Lung (tissue), 12 donors: ENCODE results near the gene NSMCE1. TPM values are rescaled to one million over a fixed set of nuclear protein-coding genes. Genes with fewer than 3 reads are reported as not detected.
A peak's percentile ranks its signal among the peaks of the same experiment; 100 is the strongest.

ENCODE experiments used
- ATAC-seq: fragments of 200-7000 bp; cut with Tn5 transposase; one replicate; pipeline ENCODE4 v1.9.1; 2020; ENCODE audit warnings: moderate number of reproducible peaks; ENCODE audit not compliant: insufficient read depth, low FRiP score
- DNase-seq, 3 donors: peaks; one replicate each; pipeline ENCODE4 v3.0.0-alpha.2; 2013 to 2017
- H3K27ac ChIP-seq, 2 donors: one replicate each; pipeline ENCODE4 v1.5.1; 2013; ENCODE audit warnings: mild to moderate bottlenecking in 2 of 2, moderate library complexity in 2 of 2, control low read depth in 1 of 2, inconsistent platforms in 1 of 2, low read depth in 1 of 2, low read length in 1 of 2
- H3K27me3 ChIP-seq, 3 donors: one replicate each; pipeline ENCODE4 v1.5.1; 2013; ENCODE audit warnings: low read length in 2 of 3; ENCODE audit not compliant: control insufficient read depth in 3 of 3, insufficient read depth in 3 of 3
- H3K36me3 ChIP-seq, 4 donors: one replicate each; pipeline ENCODE4 v1.5.1; 2013; ENCODE audit warnings: low read length in 4 of 4, mild to moderate bottlenecking in 1 of 4, moderate library complexity in 1 of 4; ENCODE audit not compliant: control insufficient read depth in 4 of 4, insufficient read depth in 4 of 4
- H3K4me1 ChIP-seq, 5 donors: one replicate each; pipeline ENCODE4 v1.5.1; 2013; ENCODE audit warnings: low read length in 5 of 5, mild to moderate bottlenecking in 2 of 5, moderate library complexity in 1 of 5; ENCODE audit not compliant: control insufficient read depth in 5 of 5, insufficient read depth in 5 of 5
- H3K4me3 ChIP-seq: one replicate; pipeline ENCODE4 v1.5.1; 2013; ENCODE audit warnings: mild to moderate bottlenecking, control low read depth, moderate library complexity
- H3K9ac ChIP-seq, 2 donors: one replicate each; pipeline ENCODE4 v1.5.1; 2013; ENCODE audit warnings: low read length in 2 of 2, control low read depth in 1 of 2; ENCODE audit not compliant: insufficient read depth in 1 of 2
- H3K9me3 ChIP-seq, 4 donors: one replicate each; pipeline ENCODE4 v1.5.1; 2013; ENCODE audit warnings: low read length in 3 of 4, mild to moderate bottlenecking in 1 of 4, moderate library complexity in 1 of 4; ENCODE audit not compliant: control insufficient read depth in 4 of 4, insufficient read depth in 3 of 4
- CTCF ChIP-seq: IDR thresholded peaks from 2 replicates; pipeline ENCODE4 v1.5.1; 2012; ENCODE audit warnings: mild to moderate bottlenecking; ENCODE audit errors: control extremely low read depth, extremely low read depth
- WGBS, 2 donors: extraction: QIAGEN DNeasy Blood & Tissue Kit; methylation state at CpG; one replicate each; pipeline ENCODE4 v1.1.7; 2013; 5-methylcytosine and 5-hydroxymethylcytosine counted together
- polyA plus RNA-seq, 2 donors: library from polyadenylated mRNA; stranded (reverse); fragments of 200-250 nt; gene quantifications; one replicate each; pipeline ENCODE4 v1.2.1, GENCODE V29; 2013
- total RNA-seq, 2 donors: library from RNA; depleted of rRNA in 1 of 2; stranded (reverse); fragments of >200 nt in 1 of 2; gene quantifications; one replicate each; pipeline ENCODE4 v1.2.1, GENCODE V29; 2014 to 2021
- donor health status: control.
- donor health status: control.
- donor health status: Bipolar disorder and iron deficiency.
- donor health status: healthy.
- donor health status: DM: yes; HTN: yes; CAD: no.

NSMCE1 gene
- total and polyA plus RNA-seq, 4 donors: 37.4 to 75.4 (median 57.2) TPM

GRCh38 chr16:27285676-27286196 lies 17.2 kb upstream of the NSMCE1 start:
- no peak for TF ChIP-seq CTCF
- no peak for DNase-seq
- Histone ChIP-seq H3K4me1 (peaks cover 0 to 4% (median 0%) of the 10 kb centered on the region in 5 donors), H3K9me3 (no peaks in the 10 kb centered on the region), H3K4me3 (no peak overlapping the region), H3K36me3 (no peaks in the 10 kb centered on the region), H3K27me3 (no peaks in the 10 kb centered on the region), H3K27ac (no peak overlapping the region), H3K9ac (no peak overlapping the region)
- 67 to 75% methylated on average over 6 of the region's 6 CpGs for WGBS, 2 donors
- peak; percentile 67 for ATAC-seq

GRCh38 chr16:27284865-27285675 lies 16.5 kb upstream of the NSMCE1 start:
- no peaks in the 10 kb centered on the region for H3K27me3 ChIP-seq
- no peak overlapping the region for H3K4me3 ChIP-seq
- H3K36me3 ChIP-seq: no peaks in the 10 kb centered on the region
- H3K27ac ChIP-seq: no peak overlapping the region
- no peak for TF ChIP-seq CTCF
- H3K9ac ChIP-seq: no peak overlapping the region
- no peak for DNase-seq
- peaks cover 0 to 4% (median 0%) of the 10 kb centered on the region in 5 donors for H3K4me1 ChIP-seq
- ATAC-seq: no peak
- WGBS, 2 donors: 81 to 92% methylated on average over 7 of the region's 7 CpGs
- no peaks in the 10 kb centered on the region for H3K9me3 ChIP-seq

- Histone ChIP-seq H3K36me3 (no peaks in the 10 kb centered on the region), H3K4me3 (no peak overlapping the region), H3K4me1 (peaks cover 0 to 4% (median 0%) of the 10 kb centered on the region in 5 donors), H3K27ac (no peak overlapping the region), H3K9ac (no peak overlapping the region), H3K27me3 (no peaks in the 10 kb centered on the region), H3K9me3 (no peaks in the 10 kb centered on the region)
- ATAC-seq (no peak), DNase-seq (no peak)
- no peak for TF ChIP-seq CTCF
- WGBS, 2 donors: 78 to 84% methylated on average over 7 of the region's 7 CpGs
Measured at GRCh38 chr16:27281243-27281642, 12.7 kb upstream of the NSMCE1 start.
